K562 (cell line): ENCODE data around the gene IDUA.

Experiments
- CHD1 ChIP-seq: fragments of 200-600 bp; sonication (generic); IDR thresholded peaks from one replicate; pipeline ENCODE4 v1.6.1; 2012; ENCODE audit warnings: mild to moderate bottlenecking, moderate library complexity, low read length, inconsistent platforms
- CTCF ChIP-seq, 3 experiments: IDR thresholded peaks in 2 of 3; conservative IDR thresholded peaks in 1 of 3; 2 replicates each; pipeline ENCODE4 v1.5.1; 2011 to 2012; ENCODE audit warnings: low read length in 3 of 3, mild to moderate bottlenecking in 3 of 3, control low read depth in 2 of 3, improper control_type of control experiment in 1 of 3, inconsistent platforms in 1 of 3, low read depth in 1 of 3, mixed read lengths in 1 of 3, moderate library complexity in 1 of 3; ENCODE audit not compliant: insufficient read depth in 2 of 3
- ETV6 ChIP-seq, 3 experiments: fragments of 150-350 bp in 1 of 3; sonication (generic) in 1 of 3; formaldehyde crosslinking in 1 of 3; IDR thresholded peaks; 2 replicates each; pipeline versions ENCODE4 v1.6.1 to v1.8.0; 2014 to 2022; ENCODE audit warnings: borderline replicate concordance in 2 of 3, low read depth in 2 of 3, antibody characterized with exemption in 1 of 3, low read length in 1 of 3, mild to moderate bottlenecking in 1 of 3, missing genetic modification reagents in 1 of 3
- HDAC3 ChIP-seq: fragments of 450-650 bp; IDR thresholded peaks from 2 replicates; pipeline ENCODE4 v1.6.1; 2018; ENCODE audit warnings: borderline replicate concordance, mild to moderate bottlenecking, moderate library complexity; ENCODE audit not compliant: partially characterized antibody
- HMBOX1 ChIP-seq: sonication (generic); IDR thresholded peaks from 2 replicates; pipeline ENCODE4 v1.6.1; 2016
- KAT7 ChIP-seq: sonication (generic); formaldehyde crosslinking; IDR thresholded peaks from 2 replicates; pipeline ENCODE4 v1.8.0; 2022; ENCODE audit warnings: missing genetic modification reagents, mild to moderate bottlenecking, borderline replicate concordance
- MYC ChIP-seq, 2 experiments: fragments of 250-450 bp in 1 of 2; sonication (Bioruptor Pico) in 1 of 2; IDR thresholded peaks; 2 replicates each; pipeline versions ENCODE4 v1.5.1 to v1.6.1; 2012 to 2021; ENCODE audit warnings: low read depth in 2 of 2, borderline replicate concordance in 1 of 2, improper control_type of control experiment in 1 of 2, low read length in 1 of 2, mild to moderate bottlenecking in 1 of 2, moderate library complexity in 1 of 2
- POLR2A ChIP-seq: fragments of 450-650 bp; conservative IDR thresholded peaks from 2 replicates; pipeline ENCODE4 v1.6.1; 2016
- RAD21 ChIP-seq, 2 experiments: fragments of 250-450 bp in 1 of 2; fragments of 450-650 bp in 1 of 2; sonication (Bioruptor Pico) in 1 of 2; formaldehyde crosslinking in 1 of 2; IDR thresholded peaks in 1 of 2; conservative IDR thresholded peaks in 1 of 2; 2 replicates each; pipeline versions ENCODE4 v1.4.0 to v1.8.0; 2020 to 2022; ENCODE audit warnings: mild to moderate bottlenecking in 2 of 2, moderate library complexity in 1 of 2
- TAF1 ChIP-seq: IDR thresholded peaks from 2 replicates; pipeline ENCODE4 v1.6.1; 2011; ENCODE audit warnings: mild to moderate bottlenecking, low read length, moderate library complexity; ENCODE audit not compliant: insufficient read depth, control insufficient read depth, severe bottlenecking; ENCODE audit errors: extremely low read depth

GRCh38 chr4:960636-961350 lies 26.1 kb upstream of the IDUA start:
- no peak for TF ChIP-seq RAD21 (CRISPR knock-in tag; conservative IDR thresholded peaks at IDR 0.05 in 1 of 2, IDR thresholded peaks at IDR 0.05 in 1 of 2)
- TF ChIP-seq CTCF (IDR thresholded peaks at IDR 0.05 in 2 of 3, conservative IDR thresholded peaks at IDR 0.05 in 1 of 3; ENCODE audit: insufficient read depth in 2 of 3, low read depth in 1 of 3, low read length in 3 of 3): no peak
- no peak for TF ChIP-seq TAF1
- TF ChIP-seq KAT7: no peak
- TF ChIP-seq MYC (IDR thresholded peaks at IDR 0.05; ENCODE audit: low read depth, low read length): no peak
- TF ChIP-seq MYC (CRISPR knock-in tag; IDR thresholded peaks at IDR 0.05; ENCODE audit: borderline replicate concordance, low read depth): no peak
- no peak for TF ChIP-seq HDAC3
- TF ChIP-seq HMBOX1: no peak
- no peak for TF ChIP-seq CHD1
- no peak for TF ChIP-seq POLR2A
- TF ChIP-seq ETV6 (IDR thresholded peaks at IDR 0.05; ENCODE audit: borderline replicate concordance in 1 of 2, low read depth in 2 of 2, low read length in 1 of 2): no peak
- no peak for TF ChIP-seq ETV6 (CRISPR knock-in tag; IDR thresholded peaks at IDR 0.05; ENCODE audit: borderline replicate concordance)
